Uterus (tissue), 4 donors: ENCODE data around the gene GFM1. TPM values are rescaled to one million over a fixed set of nuclear protein-coding genes. Genes with fewer than 3 reads are reported as not detected.
"Not testable (repeated sequence)": the region's sequence is repeated elsewhere in the genome, so short reads cannot be mapped to it uniquely, and the experiment has no call there.

Experiments
- DNase-seq, 2 donors: peaks; one replicate each; pipeline ENCODE4 v3.0.0-alpha.2; 2019 to 2020
- H3K27ac ChIP-seq, 2 donors: fragments of 200-600 bp; sonication (generic); 1 replicate in 1 of 2; 2 replicates in 1 of 2; pipeline ENCODE4 v1.5.1; 2016 to 2018
- H3K27me3 ChIP-seq, 2 donors: fragments of 200-600 bp; sonication (generic); one replicate each; pipeline ENCODE4 v1.5.1; 2018 to 2019; ENCODE audit warnings: control low read depth in 1 of 2
- H3K36me3 ChIP-seq, 2 donors: fragments of 200-600 bp; sonication (generic); one replicate each; pipeline ENCODE4 v1.5.1; 2019; ENCODE audit warnings: control low read depth in 1 of 2
- H3K4me1 ChIP-seq, 2 donors: fragments of 200-600 bp; sonication (generic); one replicate each; pipeline ENCODE4 v1.5.1; 2018 to 2019; ENCODE audit warnings: control low read depth in 1 of 2
- H3K4me3 ChIP-seq, 2 donors: fragments of 200-600 bp; sonication (generic); 1 replicate in 1 of 2; 2 replicates in 1 of 2; pipeline ENCODE4 v1.5.1; 2018 to 2019; ENCODE audit warnings: mild to moderate bottlenecking in 1 of 2
- H3K9me3 ChIP-seq, 2 donors: fragments of 200-600 bp; sonication (generic); one replicate each; pipeline ENCODE4 v1.5.1; 2019; ENCODE audit warnings: control low read depth in 1 of 2
- POLR2A ChIP-seq, 2 donors: fragments of 450-650 bp; IDR thresholded peaks; one replicate each; pipeline ENCODE4 v1.6.1; 2016; ENCODE audit warnings: antibody characterized with exemption in 2 of 2, mild to moderate bottlenecking in 1 of 2, moderate library complexity in 1 of 2
- intact Hi-C: fragments of 100-400 bp; cut with DNase I; formaldehyde crosslinking; loops from one replicate; pipeline ENCODE4 v1.15.1; 2023; ENCODE audit warnings: low total_unique reads
- total RNA-seq, 4 donors: library from RNA; depleted of rRNA in 3 of 4; stranded (reverse); fragments of >200 nt in 3 of 4; gene quantifications; one replicate each; pipeline versions ENCODE4 v1.1.0 to v1.2.4, GENCODE V29; 2014 to 2023
- TF ChIP-seq, protein P1 (sequence below), 4 experiments: fragments of 200-600 bp in 2 of 4; fragments of 450-650 bp in 2 of 4; sonication (generic) in 2 of 4; IDR thresholded peaks; one replicate each; pipeline ENCODE4 v1.5.1; 2016 to 2019; ENCODE audit warnings: antibody characterized with exemption in 4 of 4, mild to moderate bottlenecking in 2 of 4, moderate library complexity in 1 of 4
- donor health status: DM: yes; HTN: yes; CAD: no.

Gene GFM1
- total RNA-seq, 4 donors from 2014 or later = 32.6 to 81.4 (median 50.9) TPM

DNA sequence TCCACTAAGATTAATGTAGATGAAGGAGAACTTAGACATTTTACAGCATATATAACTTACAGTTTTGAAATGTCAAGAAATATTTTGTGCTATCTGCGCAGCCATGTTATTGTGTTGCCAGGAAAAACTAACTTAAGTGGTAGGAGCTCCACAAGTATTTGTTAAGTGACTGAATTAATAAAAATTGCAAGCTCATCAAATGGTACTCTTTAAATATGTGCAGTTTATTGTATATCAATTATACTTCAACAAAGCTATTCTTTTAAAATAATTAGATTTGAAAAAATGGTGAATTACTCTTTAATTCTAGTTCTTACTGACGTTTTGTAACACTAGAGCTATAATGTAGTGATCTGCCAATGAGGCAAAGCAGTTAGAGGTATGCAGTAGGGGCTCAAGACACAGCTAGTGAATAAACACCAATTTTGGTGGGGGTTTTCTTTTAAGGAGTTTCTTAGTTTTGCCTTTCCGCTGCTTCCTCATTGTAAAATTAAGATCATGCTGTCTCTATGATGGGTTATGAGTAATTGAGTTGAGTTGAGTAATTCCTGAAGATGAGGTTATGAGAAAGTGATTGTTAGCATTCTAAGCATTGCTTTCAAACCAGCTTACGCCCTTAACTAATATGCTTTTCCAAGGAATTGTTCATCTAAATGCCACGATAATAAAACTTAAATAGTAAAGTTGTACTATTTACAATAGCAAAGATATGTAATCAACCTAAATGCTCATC lies 39.1 kb downstream of the GFM1 start:
- intact Hi-C loops = no loop called here
- H3K9me3 ChIP-seq = no peaks in the 10 kb centered on the region
- no peaks in the 10 kb centered on the region for H3K36me3 ChIP-seq

DNA sequence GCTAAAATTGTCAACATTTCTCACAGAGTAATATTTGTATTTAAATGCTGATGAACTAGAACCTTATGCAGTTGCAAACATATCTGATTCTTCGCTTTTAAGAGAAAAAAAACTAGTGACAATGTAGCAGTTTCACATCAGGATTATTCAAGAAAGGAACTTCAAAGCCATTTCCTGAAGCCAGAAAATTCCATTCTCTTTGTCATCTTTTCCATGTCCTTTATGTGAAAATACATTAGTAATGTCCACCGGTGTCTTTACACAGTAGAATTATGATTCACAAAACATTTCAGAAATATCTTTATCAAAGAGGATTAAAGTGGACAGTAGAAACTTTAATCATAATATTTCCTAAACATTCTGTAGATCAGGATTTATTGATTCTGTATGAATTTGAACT lies 40.8 kb downstream of the GFM1 start:
- DNase-seq = no peak
- no peak overlapping the region for H3K27ac ChIP-seq
- H3K9me3 ChIP-seq = no peaks in the 10 kb centered on the region
- intact Hi-C loops = no loop called here
- H3K4me1 ChIP-seq = no peaks in the 10 kb centered on the region
- H3K4me3 ChIP-seq = no peak overlapping the region
- TF ChIP-seq, protein P1, sequence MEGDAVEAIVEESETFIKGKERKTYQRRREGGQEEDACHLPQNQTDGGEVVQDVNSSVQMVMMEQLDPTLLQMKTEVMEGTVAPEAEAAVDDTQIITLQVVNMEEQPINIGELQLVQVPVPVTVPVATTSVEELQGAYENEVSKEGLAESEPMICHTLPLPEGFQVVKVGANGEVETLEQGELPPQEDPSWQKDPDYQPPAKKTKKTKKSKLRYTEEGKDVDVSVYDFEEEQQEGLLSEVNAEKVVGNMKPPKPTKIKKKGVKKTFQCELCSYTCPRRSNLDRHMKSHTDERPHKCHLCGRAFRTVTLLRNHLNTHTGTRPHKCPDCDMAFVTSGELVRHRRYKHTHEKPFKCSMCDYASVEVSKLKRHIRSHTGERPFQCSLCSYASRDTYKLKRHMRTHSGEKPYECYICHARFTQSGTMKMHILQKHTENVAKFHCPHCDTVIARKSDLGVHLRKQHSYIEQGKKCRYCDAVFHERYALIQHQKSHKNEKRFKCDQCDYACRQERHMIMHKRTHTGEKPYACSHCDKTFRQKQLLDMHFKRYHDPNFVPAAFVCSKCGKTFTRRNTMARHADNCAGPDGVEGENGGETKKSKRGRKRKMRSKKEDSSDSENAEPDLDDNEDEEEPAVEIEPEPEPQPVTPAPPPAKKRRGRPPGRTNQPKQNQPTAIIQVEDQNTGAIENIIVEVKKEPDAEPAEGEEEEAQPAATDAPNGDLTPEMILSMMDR (IDR thresholded peaks at IDR 0.05) = no peak
- TF ChIP-seq POLR2A (IDR thresholded peaks at IDR 0.05) = no peak
- no peaks in the 10 kb centered on the region for H3K36me3 ChIP-seq
- no peaks in the 10 kb centered on the region for H3K27me3 ChIP-seq

More for the DNA sequence above, 39.1 kb downstream of the GFM1 start:
- no peak for DNase-seq
- no peaks in the 10 kb centered on the region for H3K27me3 ChIP-seq
- no peak overlapping the region for H3K27ac ChIP-seq
- no peaks in the 10 kb centered on the region for H3K4me1 ChIP-seq
- TF ChIP-seq POLR2A (IDR thresholded peaks at IDR 0.05) = no peak
- TF ChIP-seq, protein P1 (IDR thresholded peaks at IDR 0.05) = no peak
- no peak overlapping the region for H3K4me3 ChIP-seq

DNA sequence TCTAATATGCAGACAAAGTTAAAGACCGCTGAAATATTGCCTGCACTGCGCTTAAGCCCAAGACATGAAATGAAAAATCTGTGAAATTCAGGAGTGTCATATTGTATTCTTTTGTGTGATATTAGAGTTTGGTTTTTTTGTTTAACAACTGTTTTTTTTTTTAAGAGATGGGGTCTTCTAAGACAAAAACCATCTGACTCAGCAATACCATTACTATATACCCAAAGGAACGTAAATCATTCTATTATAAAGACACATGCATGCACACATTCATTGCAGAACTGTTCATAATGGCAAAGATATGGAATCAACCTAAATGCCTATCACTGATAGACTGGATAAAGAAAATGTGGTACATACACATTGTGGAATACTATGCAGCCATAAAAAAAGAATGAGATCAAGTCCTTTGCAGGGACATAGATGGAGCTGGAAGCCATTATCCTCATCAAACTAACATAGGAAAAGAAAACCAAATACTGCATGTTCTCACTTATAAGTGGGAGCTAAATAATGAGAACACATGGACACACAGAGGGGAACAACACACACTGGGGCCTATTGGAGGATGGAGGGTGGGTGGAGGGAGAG lies 49.6 kb downstream of the GFM1 start:
- H3K4me1 ChIP-seq, H3K9me3 ChIP-seq, H3K27ac ChIP-seq, H3K27me3 ChIP-seq, H3K36me3 ChIP-seq, DNase-seq, intact Hi-C loops, H3K4me3 ChIP-seq: not testable (repeated sequence)

DNA sequence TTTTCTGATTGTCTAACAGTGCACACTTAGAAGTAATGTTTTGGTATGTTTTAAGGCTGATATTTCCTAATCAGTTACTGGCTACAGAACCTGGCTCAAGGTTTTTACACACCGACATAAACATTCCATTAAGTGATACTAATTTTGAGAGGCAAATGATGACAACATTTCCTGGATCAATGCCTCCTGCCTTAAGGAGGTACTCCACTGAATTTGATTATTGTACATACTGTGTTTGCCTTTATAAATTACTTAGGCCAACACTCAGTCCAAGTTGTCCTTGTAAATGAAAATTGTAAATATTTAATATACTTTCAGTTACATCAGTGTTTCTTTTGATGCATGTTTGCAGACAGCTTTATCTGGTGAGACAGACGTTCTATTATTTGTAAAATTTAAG lies 52.3 kb downstream of the GFM1 start:
- intact Hi-C loops = no loop called here
- H3K36me3 ChIP-seq = no peaks in the 10 kb centered on the region
- no peaks in the 10 kb centered on the region for H3K4me1 ChIP-seq

DNA sequence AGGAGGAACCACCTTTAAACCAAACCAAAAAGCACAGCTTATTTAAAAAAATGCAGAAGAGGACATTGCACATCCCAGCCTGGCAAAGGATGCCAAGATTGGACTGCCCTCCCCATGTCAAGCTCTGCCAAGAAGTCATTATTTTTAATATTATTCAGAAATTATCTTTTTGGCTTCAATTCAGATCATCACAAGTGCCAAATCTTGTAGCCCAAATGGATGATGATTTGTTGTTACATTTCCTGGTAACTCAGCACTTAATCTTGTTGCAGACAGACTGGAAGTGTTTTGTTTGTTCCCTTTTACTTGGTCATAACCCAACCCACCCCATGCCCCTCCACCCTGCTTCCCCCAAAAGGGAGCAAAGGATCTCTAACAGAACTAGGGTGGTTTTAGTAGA lies 56.2 kb downstream of the GFM1 start:
- Histone ChIP-seq H3K36me3 (no peaks in the 10 kb centered on the region), H3K9me3 (no peaks in the 10 kb centered on the region), H3K27ac (peak overlapping the region in 1 of 2 donors; percentile 11), H3K4me3 (no peak overlapping the region), H3K4me1 (no peaks in the 10 kb centered on the region), H3K27me3 (no peaks in the 10 kb centered on the region)
- DNase-seq = no peak
- intact Hi-C loops = no loop called here
- TF ChIP-seq, protein P1 (IDR thresholded peaks at IDR 0.05) = no peak
- TF ChIP-seq POLR2A (IDR thresholded peaks at IDR 0.05) = no peak

More for the DNA sequence above, 52.3 kb downstream of the GFM1 start:
- TF ChIP-seq, protein P1 (IDR thresholded peaks at IDR 0.05) = no peak
- no peak for TF ChIP-seq POLR2A (IDR thresholded peaks at IDR 0.05)
- Histone ChIP-seq H3K27ac (no peak overlapping the region), H3K9me3 (no peaks in the 10 kb centered on the region), H3K27me3 (no peaks in the 10 kb centered on the region), H3K4me3 (no peak overlapping the region)
- DNase-seq = no peak
